HCT116 (cell line): ENCODE measurements around the gene EHBP1. TPM values are rescaled to one million over a fixed set of nuclear protein-coding genes. Genes with fewer than 3 reads are reported as not detected.

Source experiments
- ATAC-seq: fragments of 200-7000 bp; cut with Tn5 transposase; 2 replicates; pipeline ENCODE4 v1.9.1; 2020; ENCODE audit warnings: mild to moderate bottlenecking, moderate library complexity
- BruUV-seq: library from RNA; stranded (reverse); fragments of 400-500 nt; replicated peaks from 2 replicates; lab custom pipeline; 2021; lab: Mats Ljungman, UMichigan
- CTCF ChIA-PET: fragments of 300-600 bp; sonication (Branson Sonifier 250); formaldehyde crosslinking; loops from one replicate; lab custom pipeline; 2021; ENCODE audit warnings: antibody characterized with exemption; lab: Charles Lee
- POLR2A ChIA-PET: fragments of 300-600, 350-600 bp; sonication (Branson Sonifier 250); formaldehyde crosslinking; loops from one replicate; lab custom pipeline; 2021; ENCODE audit warnings: antibody characterized with exemption; lab: Charles Lee
- RAD21 ChIA-PET, 2 experiments: fragments of 300-600 bp; sonication (Branson Sonifier 250); formaldehyde crosslinking; loops; one replicate each; lab custom pipeline; 2023; ENCODE audit warnings: low total read pairs in 2 of 2; ENCODE audit not compliant: uncharacterized antibody in 2 of 2, unreplicated experiment in 2 of 2, low non-redundant PET in 1 of 2; lab: Charles Lee
- DNase-seq: peaks from one replicate; pipeline ENCODE4 v3.0.0-alpha.2; 2010; ENCODE audit warnings: low read depth, low spot score
- H2AFZ ChIP-seq: fragments of 200-600 bp; shearing (Covaris generic), sonication (generic); 2 replicates; pipeline ENCODE4 v1.6.1; 2017; ENCODE audit warnings: low read depth, mixed run types, mixed read lengths, antibody characterized with exemption, low read length; ENCODE audit not compliant: poor library complexity, severe bottlenecking
- H3K27ac ChIP-seq: 2 replicates; pipeline ENCODE4 v1.5.1; 2012; ENCODE audit warnings: low read depth, low read length
- H3K27me3 ChIP-seq: fragments of 200-600 bp; sonication (generic); 2 replicates; pipeline ENCODE4 v1.6.1; 2016; ENCODE audit warnings: mixed run types, low read length, mixed read lengths; ENCODE audit not compliant: insufficient read depth
- H3K36me3 ChIP-seq, 2 experiments: fragments of 200-500 bp in 1 of 2; fragments of 200-600 bp in 1 of 2; sonication (Bioruptor generic) in 1 of 2; sonication (generic) in 1 of 2; 2 replicates each; pipeline versions ENCODE4 v1.5.1 to v1.6.1; 2014 to 2016; ENCODE audit warnings: low read length in 2 of 2, inconsistent platforms in 1 of 2, mixed read lengths in 1 of 2, mixed run types in 1 of 2; ENCODE audit not compliant: insufficient read depth in 2 of 2, control insufficient read depth in 1 of 2
- H3K4me1 ChIP-seq, 2 experiments: fragments of 200-600 bp in 1 of 2; sonication (generic) in 1 of 2; 2 replicates each; pipeline versions ENCODE4 v1.5.1 to v1.6.1; 2012 to 2017; ENCODE audit warnings: low read length in 2 of 2, inconsistent platforms in 1 of 2, mild to moderate bottlenecking in 1 of 2, mixed read lengths in 1 of 2, mixed run types in 1 of 2, moderate library complexity in 1 of 2; ENCODE audit not compliant: insufficient read depth in 2 of 2, control insufficient read depth in 1 of 2
- H3K4me2 ChIP-seq: fragments of 200-600 bp; sonication (generic); 2 replicates; pipeline ENCODE4 v1.6.1; 2017; ENCODE audit warnings: mixed run types, low read length, mixed read lengths
- H3K4me3 ChIP-seq, 2 experiments: fragments of 200-600 bp in 1 of 2; sonication (generic) in 1 of 2; replicated peaks in 1 of 2; 2 replicates each; pipeline ENCODE4 v1.5.1; 2011 to 2016; ENCODE audit warnings: low read length in 2 of 2, control low read depth in 1 of 2, low read depth in 1 of 2, mild to moderate bottlenecking in 1 of 2, mixed read lengths in 1 of 2, mixed run types in 1 of 2
- H3K79me2 ChIP-seq: fragments of 200-600 bp; sonication (generic); 2 replicates; pipeline ENCODE4 v1.6.1; 2017; ENCODE audit warnings: mild to moderate bottlenecking, mixed run types, low read length, moderate library complexity, mixed read lengths; ENCODE audit not compliant: insufficient read depth
- H3K9ac ChIP-seq: fragments of 200-600 bp; sonication (generic); 2 replicates; pipeline ENCODE4 v1.6.1; 2016; ENCODE audit warnings: low read length, mixed read lengths
- H3K9me2 ChIP-seq: fragments of 200-600 bp; sonication (generic), shearing (Covaris generic); 2 replicates; pipeline ENCODE4 v1.6.1; 2017; ENCODE audit warnings: mixed run types, mild to moderate bottlenecking, moderate library complexity; ENCODE audit not compliant: insufficient read depth
- H3K9me3 ChIP-seq, 2 experiments: fragments of 200-500 bp in 1 of 2; fragments of 200-600 bp in 1 of 2; sonication (Bioruptor generic) in 1 of 2; sonication (generic) in 1 of 2; 2 replicates each; pipeline ENCODE4 v1.6.1; 2014 to 2017; ENCODE audit warnings: low read length in 2 of 2, mixed read lengths in 2 of 2, inconsistent platforms in 1 of 2, low read depth in 1 of 2, mild to moderate bottlenecking in 1 of 2, mixed run types in 1 of 2, moderate library complexity in 1 of 2; ENCODE audit not compliant: control insufficient read depth in 1 of 2, insufficient read depth in 1 of 2
- H4K20me1 ChIP-seq: fragments of 200-600 bp; sonication (generic), shearing (Covaris generic); 2 replicates; pipeline ENCODE4 v1.6.1; 2017; ENCODE audit warnings: mixed run types, mild to moderate bottlenecking, moderate library complexity; ENCODE audit not compliant: insufficient read depth
- CBX3 ChIP-seq: IDR thresholded peaks from 2 replicates; pipeline ENCODE4 v1.6.1; 2012; ENCODE audit warnings: low read depth
- CEBPB ChIP-seq: IDR thresholded peaks from 2 replicates; pipeline ENCODE4 v1.6.1; 2012; ENCODE audit warnings: low read depth
- CTCF ChIP-seq, 3 experiments: fragments of 200-600 bp in 1 of 3; sonication (generic) in 1 of 3; IDR thresholded peaks in 2 of 3; conservative IDR thresholded peaks in 1 of 3; 2 replicates each; pipeline ENCODE4 v1.5.1; 2012 to 2017; ENCODE audit warnings: low read depth in 2 of 3, low read length in 2 of 3, antibody characterized with exemption in 1 of 3, borderline replicate concordance in 1 of 3, control low read depth in 1 of 3, mild to moderate bottlenecking in 1 of 3, mixed read lengths in 1 of 3, mixed run types in 1 of 3, moderate library complexity in 1 of 3; ENCODE audit not compliant: insufficient read depth in 1 of 3
- ELF1 ChIP-seq: IDR thresholded peaks from 2 replicates; pipeline ENCODE4 v1.6.1; 2012; ENCODE audit warnings: low read depth, borderline replicate concordance
- JUND ChIP-seq: IDR thresholded peaks from 2 replicates; pipeline ENCODE4 v1.6.1; 2012
- MAX ChIP-seq: IDR thresholded peaks from 2 replicates; pipeline ENCODE4 v1.6.1; 2012
- POLR2AphosphoS5 ChIP-seq: IDR thresholded peaks from 2 replicates; pipeline ENCODE4 v1.6.1; 2011; ENCODE audit warnings: mild to moderate bottlenecking, low read depth, low read length, moderate library complexity
- RAD21 ChIP-seq: IDR thresholded peaks from 2 replicates; pipeline ENCODE4 v1.6.1; 2012; ENCODE audit warnings: low read depth, mild to moderate bottlenecking
- SIN3A ChIP-seq: IDR thresholded peaks from 2 replicates; pipeline ENCODE4 v1.6.1; 2012; ENCODE audit warnings: low read depth
- SP1 ChIP-seq: IDR thresholded peaks from 2 replicates; pipeline ENCODE4 v1.6.1; 2012; ENCODE audit warnings: low read depth
- TCF7L2 ChIP-seq: IDR thresholded peaks from 2 replicates; pipeline ENCODE4 v1.7.0; 2011; ENCODE audit warnings: borderline replicate concordance, inconsistent platforms; ENCODE audit not compliant: insufficient read depth, insufficient read length; ENCODE audit errors: extremely low read depth
- YY1 ChIP-seq: IDR thresholded peaks from 2 replicates; pipeline ENCODE4 v1.6.1; 2011; ENCODE audit warnings: low read length, low read depth, moderate library complexity, mild to moderate bottlenecking; ENCODE audit not compliant: insufficient replicate concordance; ENCODE audit errors: extremely low read depth
- ZBTB33 ChIP-seq: IDR thresholded peaks from 2 replicates; pipeline ENCODE4 v1.6.1; 2011; ENCODE audit warnings: mild to moderate bottlenecking, low read length, moderate library complexity; ENCODE audit not compliant: insufficient replicate concordance; ENCODE audit errors: extremely low read depth
- ZNF274 ChIP-seq: fragments of 200-500 bp; sonication (Bioruptor generic); IDR thresholded peaks from 2 replicates; pipeline ENCODE4 v1.6.1; 2014; ENCODE audit warnings: mild to moderate bottlenecking, low read depth, low read length, inconsistent platforms
- intact Hi-C: fragments of 100-400 bp; cut with micrococcal nuclease; formaldehyde crosslinking; loops from 2 replicates; pipeline ENCODE4 v1.10.0; 2022
- total RNA-seq: library from RNA; stranded (reverse); gene quantifications from one replicate; pipeline ENCODE4 v1.2.1, GENCODE V29; 2021; ENCODE audit not compliant: unreplicated experiment

Gene EHBP1
- total RNA-seq, 1 experiment from 2014 or later: 89.9 TPM

GRCh38 chr2:62814123-62814522, 108.6 kb downstream of the EHBP1 start:
- Histone ChIP-seq H4K20me1 (peaks cover 2% of the 10 kb centered on the region; the same call in 1 of the 2 replicates), H2AFZ (no peak overlapping the region), H3K4me2 (no peak overlapping the region), H3K9ac (no peak overlapping the region), H3K9me2 (0 out of 2 replicates have a peak, but pooled peaks cover 3% of the 10 kb centered on the region), H3K27me3 (no peaks in the 10 kb centered on the region), H3K36me3 (no peaks in the 10 kb centered on the region), H3K4me3 (no peak overlapping the region), H3K4me1 (peaks cover 0 to 21% of the 10 kb centered on the region in 2 experiments; a peak in 2 of 4 replicates), H3K27ac (no peak overlapping the region), H3K79me2 (peaks cover 97% of the 10 kb centered on the region), H3K9me3 (no peaks in the 10 kb centered on the region)
- DNase-seq (no peak), ATAC-seq (no peak)
- ChIA-PET RAD21 (no interaction called here), POLR2A (no interaction called here), CTCF (no interaction called here)
- no TSS peak for BruUV-seq
- TF ChIP-seq CTCF (IDR thresholded peaks at IDR 0.05 in 2 of 3, conservative IDR thresholded peaks at IDR 0.05 in 1 of 3; ENCODE audit: borderline replicate concordance in 1 of 3, insufficient read depth in 1 of 3, low read depth in 2 of 3, low read length in 2 of 3) (no peak), ZNF274 (no peak), ELF1 (no peak), YY1 (no peak), POLR2AphosphoS5 (no peak), CEBPB (no peak), TCF7L2 (no peak), JUND (no peak), SIN3A (no peak), CBX3 (no peak), MAX (no peak), RAD21 (no peak), ZBTB33 (no peak), SP1 (no peak)
- intact Hi-C loops: no loop called here
